GM12864 (cell line): ENCODE results near the gene TOP2B.

Source experiments
- DNase-seq: peaks from one replicate; pipeline ENCODE4 v3.0.0-alpha.2; 2011; ENCODE audit warnings: low read depth
- H3K4me3 ChIP-seq: 2 replicates; pipeline ENCODE4 v1.5.1; 2011; ENCODE audit warnings: mild to moderate bottlenecking, low read depth, low read length, control low read depth
- TF ChIP-seq, protein P1 (sequence below): IDR thresholded peaks from 2 replicates; pipeline ENCODE4 v1.5.1; 2011; ENCODE audit warnings: low read depth, mild to moderate bottlenecking, moderate library complexity, low read length, control low read depth, inconsistent platforms; ENCODE audit errors: missing control alignments

Gene TOP2B

DNA sequence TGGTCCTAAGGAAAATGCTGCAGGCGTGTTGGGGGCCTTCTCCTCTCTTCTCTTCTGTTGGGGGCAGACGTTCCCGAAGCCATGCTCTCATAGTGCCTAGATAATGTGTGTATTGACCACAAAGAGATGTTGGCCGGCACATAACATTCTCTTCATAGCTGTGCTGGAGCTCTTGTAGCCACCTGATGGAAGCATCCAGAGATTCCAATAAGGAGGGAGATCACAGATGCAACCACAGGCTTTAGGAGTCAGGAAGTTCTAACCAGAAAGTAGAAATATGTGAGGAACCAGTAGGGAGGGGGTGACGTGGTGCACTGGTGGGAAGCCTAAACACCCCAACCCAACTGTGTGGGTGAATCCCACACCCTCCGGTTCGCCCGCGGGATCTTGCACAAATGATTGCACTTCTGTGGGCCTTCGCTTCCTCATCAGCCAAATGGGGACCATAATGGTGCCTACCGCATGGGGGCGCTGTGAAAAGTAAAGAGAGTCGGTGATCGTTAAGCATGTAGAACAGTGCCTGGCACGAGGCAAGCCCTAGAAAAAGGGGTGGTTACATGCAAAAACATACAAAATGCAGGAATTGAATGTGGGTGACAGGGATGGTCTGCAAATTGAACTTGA is 87.8 kb downstream of the TOP2B start:
- no peak for DNase-seq
- TF ChIP-seq, protein P1, sequence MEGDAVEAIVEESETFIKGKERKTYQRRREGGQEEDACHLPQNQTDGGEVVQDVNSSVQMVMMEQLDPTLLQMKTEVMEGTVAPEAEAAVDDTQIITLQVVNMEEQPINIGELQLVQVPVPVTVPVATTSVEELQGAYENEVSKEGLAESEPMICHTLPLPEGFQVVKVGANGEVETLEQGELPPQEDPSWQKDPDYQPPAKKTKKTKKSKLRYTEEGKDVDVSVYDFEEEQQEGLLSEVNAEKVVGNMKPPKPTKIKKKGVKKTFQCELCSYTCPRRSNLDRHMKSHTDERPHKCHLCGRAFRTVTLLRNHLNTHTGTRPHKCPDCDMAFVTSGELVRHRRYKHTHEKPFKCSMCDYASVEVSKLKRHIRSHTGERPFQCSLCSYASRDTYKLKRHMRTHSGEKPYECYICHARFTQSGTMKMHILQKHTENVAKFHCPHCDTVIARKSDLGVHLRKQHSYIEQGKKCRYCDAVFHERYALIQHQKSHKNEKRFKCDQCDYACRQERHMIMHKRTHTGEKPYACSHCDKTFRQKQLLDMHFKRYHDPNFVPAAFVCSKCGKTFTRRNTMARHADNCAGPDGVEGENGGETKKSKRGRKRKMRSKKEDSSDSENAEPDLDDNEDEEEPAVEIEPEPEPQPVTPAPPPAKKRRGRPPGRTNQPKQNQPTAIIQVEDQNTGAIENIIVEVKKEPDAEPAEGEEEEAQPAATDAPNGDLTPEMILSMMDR: peak; percentile 7
- H3K4me3 ChIP-seq: no peak overlapping the region

DNA sequence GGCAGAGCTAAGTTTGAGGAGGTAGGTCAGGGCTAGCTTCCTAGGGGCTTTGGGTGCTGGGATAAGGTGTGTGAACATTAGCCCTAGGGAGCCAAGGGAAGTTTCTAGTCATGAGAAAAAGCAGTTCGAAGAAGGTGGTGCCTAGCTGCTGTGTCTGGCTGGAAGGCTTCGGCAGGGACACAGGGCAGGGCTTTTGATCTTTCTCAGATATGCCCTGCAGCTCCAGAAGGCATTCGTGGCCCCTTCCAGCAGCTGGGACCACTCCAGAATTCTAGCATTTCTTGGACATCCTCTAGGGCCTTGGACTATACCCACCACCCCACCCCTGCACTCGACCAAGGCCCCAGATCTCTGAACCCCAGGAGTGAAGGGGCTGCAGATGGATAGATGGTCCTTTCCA is 88.6 kb downstream of the TOP2B start:
- DNase-seq: no peak
- H3K4me3 ChIP-seq: no peak overlapping the region
- TF ChIP-seq, protein P1: no peak

DNA sequence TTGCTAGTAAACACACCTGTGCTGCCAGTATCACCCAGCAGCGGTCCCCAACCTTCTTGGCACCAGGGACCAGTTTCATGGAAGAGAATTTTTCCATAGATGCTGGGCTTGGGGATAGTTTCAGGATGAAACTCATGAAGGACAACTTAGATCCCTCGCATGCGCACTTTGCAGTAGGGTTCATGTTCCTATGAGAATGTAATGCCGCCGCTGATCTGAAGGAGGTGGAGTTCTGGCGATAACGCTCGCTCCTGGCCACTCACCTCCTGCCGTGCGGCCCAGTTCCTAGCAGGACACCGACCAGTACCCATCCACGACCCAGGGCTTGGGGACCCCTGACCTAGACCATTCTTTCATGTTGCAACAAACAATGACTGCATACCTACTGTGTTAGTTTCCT is 89.7 kb downstream of the TOP2B start:
- TF ChIP-seq, protein P1: no peak
- no peak for DNase-seq
- no peak overlapping the region for H3K4me3 ChIP-seq

DNA sequence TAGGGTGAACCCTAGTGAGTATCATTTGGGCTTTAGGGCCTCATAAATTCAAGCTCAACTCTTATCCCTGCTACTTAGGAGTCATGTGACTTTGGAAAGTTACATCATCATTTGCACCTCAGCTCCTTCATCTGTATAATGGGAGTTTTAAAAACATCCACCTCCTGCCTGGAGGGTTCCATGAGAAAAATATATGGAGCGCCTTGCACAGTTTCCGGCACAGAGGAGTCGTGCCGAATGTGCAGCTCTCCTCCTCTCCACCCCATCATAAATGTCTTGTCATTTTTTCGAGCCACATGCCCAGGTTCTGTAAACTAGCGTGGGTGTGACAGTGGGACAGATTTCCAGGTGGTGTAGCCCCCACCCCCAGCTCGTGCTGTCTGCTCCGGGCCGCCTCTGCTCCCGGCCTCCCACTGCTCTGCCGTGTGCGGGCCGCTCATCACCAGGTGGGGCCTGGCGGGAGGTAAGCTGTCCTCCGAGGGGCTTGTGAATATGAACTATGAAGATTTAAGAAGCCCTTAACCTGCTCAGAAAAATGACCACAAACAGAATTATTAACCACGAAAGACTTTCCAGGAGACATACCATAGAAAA is 90.4 kb downstream of the TOP2B start:
- TF ChIP-seq, protein P1: no peak
- no peak for DNase-seq
- H3K4me3 ChIP-seq: no peak overlapping the region

DNA sequence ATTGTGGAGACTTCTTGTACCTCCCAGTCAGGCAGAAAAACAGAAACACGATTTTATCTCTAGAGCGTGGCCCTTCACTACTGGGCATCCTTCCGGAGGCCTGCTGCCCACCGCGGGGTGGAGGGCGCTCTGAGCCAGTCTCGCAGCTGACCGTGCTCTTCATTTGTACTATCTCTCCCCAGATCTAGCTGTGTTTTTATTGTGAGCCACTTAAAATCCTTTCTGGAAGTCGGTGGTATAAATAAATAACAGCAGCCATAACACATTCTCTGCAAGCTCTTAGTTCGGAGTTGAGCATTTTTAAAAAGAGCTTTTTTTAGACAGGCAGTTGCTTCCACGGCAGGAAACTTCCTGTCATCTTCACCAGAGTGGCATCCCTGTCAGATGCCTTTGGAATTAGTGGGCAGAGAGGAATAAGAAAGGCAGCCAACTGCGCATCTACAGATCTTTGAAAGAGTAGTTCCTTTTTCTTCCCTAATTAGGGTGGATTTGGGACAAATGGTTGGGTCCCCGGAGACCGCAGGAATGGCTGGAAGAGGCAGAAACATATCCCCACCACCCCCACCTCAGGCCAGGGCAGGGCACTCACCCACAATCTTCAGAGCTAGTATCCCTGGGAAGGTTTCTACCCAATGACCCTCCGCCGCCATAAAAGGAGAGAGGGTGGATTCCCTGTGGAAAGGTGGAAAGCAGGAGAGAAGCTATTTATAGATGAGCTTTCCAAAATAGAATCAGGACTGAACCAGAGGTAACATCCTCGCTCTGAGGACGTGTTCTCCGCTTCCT is 91.1 kb downstream of the TOP2B start:
- TF ChIP-seq, protein P1: no peak
- DNase-seq: no peak
- H3K4me3 ChIP-seq: no peak overlapping the region

DNA sequence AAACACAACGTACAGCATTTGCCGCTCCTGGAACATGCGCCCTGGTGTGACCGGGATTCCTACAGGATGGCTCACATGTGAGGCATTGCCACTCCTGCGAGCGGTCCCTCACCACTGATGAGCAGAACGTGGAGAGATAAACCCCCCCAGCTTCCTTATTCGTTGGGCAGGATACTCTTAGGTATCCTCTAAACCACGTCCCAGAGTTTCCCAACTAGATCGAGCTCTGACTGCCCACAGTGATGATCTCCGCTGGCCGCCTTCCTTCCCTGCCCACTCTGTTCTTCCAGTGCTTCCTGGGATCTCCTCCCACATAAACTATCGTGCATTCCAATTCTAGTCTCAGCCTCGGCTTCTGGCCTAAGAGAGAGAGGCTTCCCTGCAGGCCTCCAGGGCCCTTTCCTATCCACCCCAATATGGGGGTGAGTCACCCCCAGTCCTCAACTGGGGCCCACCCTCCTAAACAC is 91.8 kb downstream of the TOP2B start:
- DNase-seq: no peak
- H3K4me3 ChIP-seq: no peak overlapping the region

More for the DNA sequence above, 91.8 kb downstream of the TOP2B start:
- TF ChIP-seq, protein P1: no peak
